RWPE1 (cell line): ENCODE measurements around the gene RGL1.

Experiments
- CTCF ChIA-PET: fragments of 350-600 bp; sonication (Branson Sonifier 250); formaldehyde crosslinking; extraction: SDS; loops from one replicate; lab custom pipeline; 2021; lab: Yijun Ruan, JAX
- POLR2A ChIA-PET: fragments of 400-600 bp; formaldehyde crosslinking; extraction: SDS; loops from one replicate; lab custom pipeline; 2020; ENCODE audit warnings: antibody characterized with exemption; ENCODE audit not compliant: low non-redundant PET; lab: Yijun Ruan, JAX
- DNase-seq: peaks from one replicate; pipeline ENCODE4 v3.0.0; 2012; ENCODE audit warnings: low spot score
- H3K27ac ChIP-seq: fragments of 450-650 bp; 2 replicates; pipeline ENCODE4 v1.5.1; 2017
- CTCF ChIP-seq: fragments of 450-650 bp; conservative IDR thresholded peaks from 2 replicates; pipeline ENCODE4 v1.5.1; 2017; ENCODE audit warnings: low read depth, mild to moderate bottlenecking

The RGL1 gene

GRCh38 chr1:183957216-183957830 is 152.4 kb downstream of the RGL1 start:
- ChIA-PET POLR2A (no interaction called here), CTCF (interaction anchor here (0.7 kb wide), 1 partner anchor 65 kb away, joined by 4 read pairs; no protein-coding TSS in a partner anchor)
- DNase-seq: no peak
- no peak for TF ChIP-seq CTCF
- H3K27ac ChIP-seq: no peak overlapping the region

- DNase-seq: no peak
- H3K27ac ChIP-seq: no peak overlapping the region
- CTCF ChIA-PET: no interaction called here
- no peak for TF ChIP-seq CTCF
- POLR2A ChIA-PET: no interaction called here
Measured at GRCh38 chr1:183958958-183959357, 154.0 kb downstream of the RGL1 start.

DNA sequence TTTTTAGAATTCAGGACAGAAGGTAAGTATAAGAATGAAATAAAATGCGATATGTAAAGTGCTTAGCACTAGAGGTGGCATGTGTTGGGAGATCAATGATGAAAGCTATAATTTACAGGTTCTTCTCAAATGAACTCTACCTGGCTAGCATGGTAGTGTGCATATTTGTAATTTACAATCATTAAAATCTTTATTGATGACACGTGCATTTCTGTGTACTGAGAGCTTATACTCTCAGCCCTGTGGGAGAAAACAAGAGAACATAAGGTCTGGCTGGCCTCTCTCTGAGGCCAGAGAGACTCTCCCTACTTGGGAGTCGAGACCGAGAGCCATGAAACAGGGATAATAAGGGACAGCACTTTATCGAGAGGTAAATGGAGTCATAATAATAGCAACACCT is 156.2 kb downstream of the RGL1 start:
- no peak for DNase-seq
- TF ChIP-seq CTCF: no peak
- no peak overlapping the region for H3K27ac ChIP-seq
- CTCF ChIA-PET: no interaction called here
- POLR2A ChIA-PET: no interaction called here

- H3K27ac ChIP-seq: no peak overlapping the region
- ChIA-PET POLR2A (no interaction called here), CTCF (no interaction called here)
- TF ChIP-seq CTCF: no peak
- no peak for DNase-seq
Measured at GRCh38 chr1:183962903-183963302, 158.0 kb downstream of the RGL1 start.

- no peak overlapping the region for H3K27ac ChIP-seq
- DNase-seq: no peak
- no peak for TF ChIP-seq CTCF
- CTCF ChIA-PET: no interaction called here
- POLR2A ChIA-PET: no interaction called here
Measured at GRCh38 chr1:183965726-183966125, 160.8 kb downstream of the RGL1 start.

- ChIA-PET CTCF (no interaction called here), POLR2A (no interaction called here)
- DNase-seq: no peak
- no peak for TF ChIP-seq CTCF
- no peak overlapping the region for H3K27ac ChIP-seq
Measured at GRCh38 chr1:183966487-183966886, 161.6 kb downstream of the RGL1 start.
